AG04450 (cell line): ENCODE measurements around the gene SLC39A11. TPM values are rescaled to one million over a fixed set of nuclear protein-coding genes. Genes with fewer than 3 reads are reported as not detected.
"Not testable (repeated sequence)": the region's sequence is repeated elsewhere in the genome, so short reads cannot be mapped to it uniquely, and the experiment has no call there.

Experiments used
- CTCF ChIA-PET: fragments of 300-600, 350-600 bp; formaldehyde crosslinking; extraction: SDS; loops from one replicate; lab custom pipeline; 2022; ENCODE audit warnings: antibody characterized with exemption, inconsistent platforms; lab: Charles Lee
- POLR2A ChIA-PET: fragments of 350-600 bp; formaldehyde crosslinking; extraction: SDS; loops from one replicate; lab custom pipeline; 2021; ENCODE audit warnings: antibody characterized with exemption, inconsistent platforms; lab: Yijun Ruan, JAX
- DNase-seq: peaks from one replicate; pipeline ENCODE4 v3.0.0-alpha.2; 2011; ENCODE audit warnings: low read depth, low spot score
- H3K27ac ChIP-seq: one replicate; pipeline ENCODE4 v1.5.1; 2012; ENCODE audit warnings: low read depth, low read length, control low read depth
- H3K27me3 ChIP-seq: one replicate; pipeline ENCODE4 v1.6.0; 2012; ENCODE audit warnings: low read length; ENCODE audit not compliant: control insufficient read depth, insufficient read depth
- H3K4me3 ChIP-seq: 2 replicates; pipeline ENCODE4 v1.5.1; 2011; ENCODE audit warnings: mild to moderate bottlenecking, low read depth, low read length, control low read depth
- H3K9me3 ChIP-seq: 2 replicates; pipeline ENCODE4 v1.5.1; 2012; ENCODE audit warnings: low read length; ENCODE audit not compliant: control insufficient read depth, insufficient read depth
- polyA plus RNA-seq: library from polyadenylated mRNA; depleted of rRNA; stranded (reverse); fragments of >200 nt; gene quantifications from 2 replicates; pipeline ENCODE4 v1.2.3, GENCODE V29; 2011
- TF ChIP-seq, protein P1 (sequence below): IDR thresholded peaks from 2 replicates; pipeline ENCODE4 v1.5.1; 2011; ENCODE audit warnings: low read depth, low read length, control low read depth, inconsistent platforms

SLC39A11 gene
- polyA plus RNA-seq, 1 experiment: 18.0 TPM

DNA sequence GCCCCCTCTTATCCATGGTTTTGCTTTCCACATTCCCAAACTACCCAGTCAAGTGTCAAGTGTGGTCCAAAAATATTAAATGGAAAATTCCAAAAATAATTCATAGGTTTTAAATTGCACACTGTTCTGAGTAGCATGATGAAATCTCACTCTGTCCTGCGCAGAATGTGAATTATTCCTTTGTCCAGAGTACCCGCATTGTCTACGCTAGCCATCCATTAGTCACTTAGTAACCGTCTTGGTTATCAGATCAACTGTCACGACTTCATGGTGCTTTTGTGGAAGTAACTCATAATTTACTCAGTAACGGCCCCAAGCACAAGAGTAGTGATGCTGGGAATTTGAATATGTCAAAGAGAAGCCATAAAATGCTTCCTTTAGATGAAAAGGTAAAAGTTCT is 94.9 kb downstream of the SLC39A11 start:
- no peak for DNase-seq
- TF ChIP-seq, protein P1, sequence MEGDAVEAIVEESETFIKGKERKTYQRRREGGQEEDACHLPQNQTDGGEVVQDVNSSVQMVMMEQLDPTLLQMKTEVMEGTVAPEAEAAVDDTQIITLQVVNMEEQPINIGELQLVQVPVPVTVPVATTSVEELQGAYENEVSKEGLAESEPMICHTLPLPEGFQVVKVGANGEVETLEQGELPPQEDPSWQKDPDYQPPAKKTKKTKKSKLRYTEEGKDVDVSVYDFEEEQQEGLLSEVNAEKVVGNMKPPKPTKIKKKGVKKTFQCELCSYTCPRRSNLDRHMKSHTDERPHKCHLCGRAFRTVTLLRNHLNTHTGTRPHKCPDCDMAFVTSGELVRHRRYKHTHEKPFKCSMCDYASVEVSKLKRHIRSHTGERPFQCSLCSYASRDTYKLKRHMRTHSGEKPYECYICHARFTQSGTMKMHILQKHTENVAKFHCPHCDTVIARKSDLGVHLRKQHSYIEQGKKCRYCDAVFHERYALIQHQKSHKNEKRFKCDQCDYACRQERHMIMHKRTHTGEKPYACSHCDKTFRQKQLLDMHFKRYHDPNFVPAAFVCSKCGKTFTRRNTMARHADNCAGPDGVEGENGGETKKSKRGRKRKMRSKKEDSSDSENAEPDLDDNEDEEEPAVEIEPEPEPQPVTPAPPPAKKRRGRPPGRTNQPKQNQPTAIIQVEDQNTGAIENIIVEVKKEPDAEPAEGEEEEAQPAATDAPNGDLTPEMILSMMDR: no peak
- Histone ChIP-seq H3K4me3 (no peak overlapping the region), H3K27me3 (no peaks in the 10 kb centered on the region), H3K27ac (no peak overlapping the region), H3K9me3 (no peaks in the 10 kb centered on the region)
- CTCF ChIA-PET: interaction anchor here (3.4 kb wide), 1 partner anchor 12 kb away, joined by 21 read pairs; no protein-coding TSS in a partner anchor
- POLR2A ChIA-PET: no interaction called here

DNA sequence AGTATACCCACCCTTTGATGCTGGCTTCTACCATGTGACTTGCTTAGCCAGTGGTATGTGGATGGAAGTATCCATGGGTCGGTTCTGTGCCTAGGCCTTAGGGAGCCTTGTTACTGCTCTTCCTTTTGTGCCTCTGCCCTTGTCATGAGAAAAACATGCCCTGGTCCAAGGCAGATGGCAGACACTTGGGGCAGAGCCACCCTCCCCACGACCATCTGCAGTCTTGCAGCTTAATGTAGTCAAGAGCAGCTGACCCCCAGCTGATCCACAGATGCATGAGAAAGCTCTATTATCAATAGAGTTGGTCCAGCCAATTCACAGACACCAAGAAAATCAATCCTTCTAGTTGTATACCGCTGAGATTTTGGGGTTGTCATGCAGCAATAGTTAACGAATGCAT is 95.7 kb downstream of the SLC39A11 start:
- Histone ChIP-seq H3K27me3 (no peaks in the 10 kb centered on the region), H3K4me3 (no peak overlapping the region), H3K9me3 (no peaks in the 10 kb centered on the region), H3K27ac (no peak overlapping the region)
- ChIA-PET POLR2A (no interaction called here), CTCF (interaction anchor here (3.4 kb wide), 1 partner anchor 11 kb away, joined by 21 read pairs; no protein-coding TSS in a partner anchor)
- TF ChIP-seq, protein P1: no peak
- no peak for DNase-seq

DNA sequence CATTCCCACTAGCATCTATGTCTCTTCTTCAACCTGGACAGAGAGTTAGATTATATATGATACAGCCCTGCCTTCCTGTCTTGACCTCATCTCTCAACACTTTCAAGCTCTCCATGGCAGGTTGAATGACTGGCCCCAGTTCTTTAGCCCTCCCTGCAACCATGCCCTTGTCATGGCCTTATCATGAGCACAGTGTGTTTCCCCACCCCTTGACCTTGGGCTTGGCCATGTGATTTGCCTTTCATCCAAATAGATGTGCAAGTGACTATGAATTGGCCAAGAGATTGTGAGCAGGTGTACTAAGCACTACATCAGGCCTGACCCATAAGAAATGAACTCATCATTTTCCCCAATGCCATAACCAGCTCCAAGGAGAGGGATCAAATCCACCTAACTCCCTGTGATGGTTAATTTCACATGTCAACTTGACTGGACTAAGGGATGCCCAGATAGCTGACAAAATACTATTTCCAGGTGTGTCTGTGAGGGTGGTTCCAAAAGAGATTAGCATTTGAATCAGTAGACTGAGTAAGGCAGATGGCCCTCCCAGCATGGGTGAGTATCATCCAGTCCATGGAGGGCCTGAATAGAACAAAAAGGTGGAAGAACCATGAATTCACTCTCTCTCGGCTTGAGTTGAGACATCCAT is 97.4 kb downstream of the SLC39A11 start:
- Histone ChIP-seq H3K27me3 (no peaks in the 10 kb centered on the region), H3K9me3 (no peaks in the 10 kb centered on the region), H3K4me3 (no peak overlapping the region), H3K27ac (no peak overlapping the region)
- POLR2A ChIA-PET: no interaction called here
- CTCF ChIA-PET: interaction anchor here (0.5 to 3.4 kb wide), 3 partner anchors 9 to 271 kb away, joined by 3 to 21 read pairs (median 8); no protein-coding TSS in a partner anchor
- DNase-seq: no peak
- TF ChIP-seq, protein P1: no peak

DNA sequence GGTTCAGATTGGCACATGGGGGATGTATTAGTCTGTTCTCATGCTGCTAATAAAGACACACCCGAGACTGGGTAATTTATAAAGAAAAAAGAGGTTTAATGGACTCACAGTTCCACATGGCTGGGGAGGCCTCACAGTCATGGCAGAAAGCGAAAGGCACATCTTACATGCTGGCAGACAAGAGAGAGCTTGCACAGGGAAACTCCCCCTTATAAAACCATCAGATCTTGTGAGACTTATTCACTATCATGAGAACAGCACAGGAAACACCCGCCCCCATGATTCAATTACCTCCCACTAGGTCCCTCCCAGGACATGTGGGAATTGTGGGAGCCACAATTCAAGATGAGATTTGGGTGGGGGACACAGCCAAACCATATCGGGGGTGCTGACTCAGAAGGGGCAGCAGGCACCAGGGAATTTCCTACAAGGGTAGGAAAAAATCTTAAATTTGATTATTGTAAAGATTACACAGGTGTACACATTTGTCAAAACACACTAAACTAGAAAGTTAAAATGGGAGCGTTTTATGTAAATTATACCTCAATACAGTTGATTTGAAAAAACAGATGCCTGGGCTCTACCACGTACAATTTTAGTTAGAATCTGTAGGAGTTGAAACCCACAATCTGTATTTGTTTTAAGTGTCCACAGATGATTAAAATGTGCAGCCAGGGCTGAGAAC is 99.6 kb downstream of the SLC39A11 start:
- H3K4me3 ChIP-seq, POLR2A ChIA-PET, H3K9me3 ChIP-seq, DNase-seq, H3K27me3 ChIP-seq, H3K27ac ChIP-seq: not testable (repeated sequence)
- CTCF ChIA-PET: interaction anchor here (0.6 to 1.1 kb wide), 3 partner anchors 30 to 433 kb away, joined by 3 to 6 read pairs (median 4); no protein-coding TSS in a partner anchor

DNA sequence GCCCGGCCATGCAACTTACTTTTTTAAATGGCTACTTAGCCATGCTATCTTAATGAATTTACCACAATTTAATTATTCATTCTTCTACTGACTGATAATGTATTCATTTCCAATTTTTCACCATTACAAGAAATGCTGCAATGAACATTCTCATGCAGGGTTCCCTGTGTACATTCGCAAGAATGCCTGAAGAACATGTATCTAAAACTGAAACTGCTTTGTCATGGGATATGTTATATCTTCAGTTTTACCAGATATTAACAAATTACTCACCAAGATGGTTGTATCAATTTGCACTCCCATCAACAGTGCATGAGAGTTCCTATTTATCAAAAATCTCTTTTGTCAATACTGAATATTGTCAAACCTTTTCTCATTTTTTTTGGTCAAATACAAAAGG is 100.8 kb downstream of the SLC39A11 start:
- TF ChIP-seq, protein P1: no peak
- CTCF ChIA-PET: interaction anchor here (1.1 kb wide), 1 partner anchor 432 kb away, joined by 3 read pairs; no protein-coding TSS in a partner anchor

More for the DNA sequence above, 100.8 kb downstream of the SLC39A11 start:
- Histone ChIP-seq H3K27ac (no peak overlapping the region), H3K4me3 (no peak overlapping the region), H3K9me3 (no peaks in the 10 kb centered on the region), H3K27me3 (no peaks in the 10 kb centered on the region)
- POLR2A ChIA-PET: no interaction called here
- DNase-seq: no peak
